HG03159 (cell line): ENCODE results near the gene ACE.

ENCODE experiments used
- ATAC-seq: cut with Tn5 transposase; IDR thresholded peaks from one replicate; pipeline ENCODE4 v1.9.1; 2021; ENCODE audit warnings: mild to moderate bottlenecking, moderate library complexity; ENCODE audit not compliant: unreplicated experiment

The ACE gene

GRCh38 chr17:63476854-63477479 is at the start of gene ACE:
Gene ACE, plus strand, starts transcription at chr17:63477061. Its CDS starts 34 bp downstream, at chr17:63477095.
- ATAC-seq: no peak

- ATAC-seq: no peak
These were observed 47.1 kb upstream of the ACE start for GRCh38 chr17:63429766-63430165.

DNA sequence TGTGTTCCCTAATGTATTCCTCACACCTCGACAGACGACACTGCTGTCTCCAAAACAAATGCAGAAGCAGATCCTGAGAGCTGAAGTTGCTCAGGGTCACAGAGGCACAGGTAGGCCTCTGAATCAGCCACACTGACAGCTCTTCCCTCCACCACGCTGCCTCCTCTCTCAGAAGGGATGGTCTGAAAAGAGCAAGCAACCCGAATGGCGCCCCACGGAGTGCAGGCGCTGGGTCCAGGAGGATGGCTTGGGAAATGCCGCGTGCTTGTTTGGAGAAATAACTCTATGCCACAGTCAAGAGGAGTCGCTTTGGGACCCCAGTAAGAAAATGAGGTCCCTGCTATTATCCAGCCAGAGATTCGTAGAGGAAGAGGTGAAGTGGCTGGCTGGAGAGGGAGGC is 46.6 kb upstream of the ACE start:
- no peak for ATAC-seq

- ATAC-seq: no peak
These were observed 45.3 kb upstream of the ACE start for GRCh38 chr17:63431618-63431938.

DNA sequence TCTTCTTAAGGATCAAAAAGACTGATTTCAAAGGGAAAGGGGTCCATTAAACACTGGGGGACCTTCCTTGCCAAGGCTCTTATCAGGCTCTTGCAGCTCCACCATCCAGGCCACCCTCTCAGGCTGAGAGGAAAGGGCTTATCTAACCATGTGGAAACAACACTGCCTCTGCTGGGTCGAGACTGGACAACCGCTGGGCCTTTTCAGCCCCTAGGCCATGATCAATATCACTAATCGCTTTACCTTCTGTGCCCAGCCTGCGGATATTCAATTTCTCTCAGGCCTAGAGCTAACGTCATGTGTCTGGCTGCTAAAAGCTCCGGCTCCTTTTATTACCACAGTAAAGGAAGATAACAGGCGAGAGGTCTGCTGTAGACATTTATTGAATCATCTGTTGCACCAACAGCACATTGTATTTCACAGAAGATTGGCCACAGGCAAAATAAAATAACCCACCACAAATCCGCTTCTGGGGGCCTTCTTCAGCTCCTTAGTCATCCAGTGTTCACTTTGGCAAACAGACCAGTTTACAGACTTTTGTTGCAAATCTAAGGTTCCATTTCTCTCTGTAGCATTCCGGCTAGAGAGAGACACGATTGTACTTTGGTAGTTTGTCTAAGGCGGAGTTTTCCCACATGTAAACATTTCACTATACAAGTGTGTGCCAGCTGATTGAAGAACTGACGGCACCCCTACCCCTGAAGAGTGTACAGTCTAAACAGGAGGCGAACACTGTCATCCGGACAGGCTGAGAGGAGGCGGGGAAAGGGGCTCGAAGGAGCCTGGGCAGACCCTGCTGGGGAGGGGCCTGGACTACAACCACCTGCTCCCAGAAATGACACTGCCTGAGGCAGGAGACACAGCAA is 44.7 kb upstream of the ACE start:
- no peak for ATAC-seq

GRCh38 chr17:63433746-63434591 is 42.9 kb upstream of the ACE start:
- no peak for ATAC-seq

- ATAC-seq: no peak
These were observed 41.8 kb upstream of the ACE start for GRCh38 chr17:63434951-63435571.

DNA sequence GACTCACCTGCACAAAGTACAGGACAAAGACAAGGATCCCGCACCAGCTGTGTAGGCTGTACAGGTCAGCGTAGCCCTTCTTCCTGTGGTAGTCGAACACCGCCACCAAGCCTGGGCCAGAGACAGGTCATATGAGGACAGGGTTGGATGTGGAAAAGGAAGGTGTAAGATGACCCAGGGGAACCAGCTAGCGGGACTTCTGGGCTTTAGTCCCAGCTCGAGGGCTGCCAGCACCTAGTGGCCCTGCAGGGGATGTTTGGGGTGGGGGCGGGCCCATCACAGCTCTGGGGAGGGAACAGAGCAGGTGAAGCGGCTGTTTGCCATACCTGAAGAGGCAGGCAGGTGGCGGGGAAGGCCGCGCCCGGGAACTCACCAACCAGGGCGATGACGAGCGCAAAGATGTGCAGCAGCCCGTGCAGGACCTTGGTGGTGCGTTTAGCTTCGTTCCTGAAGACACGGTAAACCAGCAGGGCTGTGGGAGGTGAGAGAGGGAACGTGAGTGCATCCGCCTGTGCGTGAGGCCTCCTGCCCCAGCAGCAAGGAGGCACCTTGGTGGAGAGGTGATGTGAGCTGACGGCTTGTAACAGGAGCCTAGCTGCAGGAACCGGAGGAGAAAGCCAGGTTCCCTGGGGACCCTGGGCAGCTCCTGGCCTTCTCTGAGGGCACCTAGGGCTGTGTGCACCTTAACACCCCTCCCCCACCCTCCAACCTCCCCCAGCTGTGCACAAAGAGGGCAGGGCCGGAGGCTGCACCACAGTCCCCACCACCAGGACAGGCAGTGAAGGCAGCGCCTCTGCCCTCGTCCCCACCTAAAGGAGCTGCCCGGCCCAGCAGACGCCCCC is 41.0 kb upstream of the ACE start:
- ATAC-seq: no peak

GRCh38 chr17:63436523-63437110 is 40.2 kb upstream of the ACE start:
- no peak for ATAC-seq

DNA sequence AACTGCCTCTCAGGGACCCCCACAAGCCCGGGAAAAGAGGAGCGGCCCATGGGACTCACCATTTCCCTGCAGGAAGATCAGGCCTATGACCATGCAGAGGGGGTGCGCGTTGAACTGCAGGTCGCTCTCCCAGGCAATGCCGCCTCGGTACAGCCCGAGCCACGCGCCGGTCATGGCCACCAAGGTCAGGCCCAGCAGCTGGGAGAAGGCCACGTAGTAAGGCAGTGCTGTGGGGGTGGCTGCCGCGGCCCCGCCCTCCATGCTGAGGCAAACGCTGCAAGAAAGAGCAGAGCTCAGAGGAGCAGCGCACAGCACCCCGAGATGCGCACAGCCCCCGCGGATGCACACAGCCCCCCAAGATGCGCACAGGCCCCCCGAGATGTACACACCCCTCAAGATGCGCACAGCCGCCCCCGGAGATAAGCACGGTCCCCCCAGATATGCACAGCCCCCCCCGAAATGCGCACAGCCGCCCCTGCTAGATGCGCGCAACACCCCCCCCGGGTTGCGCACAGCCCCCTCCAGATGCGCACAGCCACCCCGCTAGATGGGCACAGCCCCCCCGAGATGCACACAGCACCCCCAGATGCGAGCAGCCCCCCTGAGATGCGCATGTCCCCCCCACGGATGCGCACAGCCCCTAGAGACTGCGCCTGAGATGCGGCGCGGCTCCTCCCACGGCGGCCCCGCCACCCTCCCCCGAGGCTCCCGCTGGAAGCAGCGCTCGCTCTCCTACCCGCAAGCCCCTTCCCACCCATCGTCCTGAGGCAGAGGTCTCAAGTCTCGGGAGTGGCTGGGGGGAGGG is 39.4 kb upstream of the ACE start:
- no peak for ATAC-seq

GRCh38 chr17:63438092-63439051 is 38.5 kb upstream of the ACE start:
- no peak for ATAC-seq

- ATAC-seq: no peak
These were observed 37.2 kb upstream of the ACE start for GRCh38 chr17:63439687-63440086.

DNA sequence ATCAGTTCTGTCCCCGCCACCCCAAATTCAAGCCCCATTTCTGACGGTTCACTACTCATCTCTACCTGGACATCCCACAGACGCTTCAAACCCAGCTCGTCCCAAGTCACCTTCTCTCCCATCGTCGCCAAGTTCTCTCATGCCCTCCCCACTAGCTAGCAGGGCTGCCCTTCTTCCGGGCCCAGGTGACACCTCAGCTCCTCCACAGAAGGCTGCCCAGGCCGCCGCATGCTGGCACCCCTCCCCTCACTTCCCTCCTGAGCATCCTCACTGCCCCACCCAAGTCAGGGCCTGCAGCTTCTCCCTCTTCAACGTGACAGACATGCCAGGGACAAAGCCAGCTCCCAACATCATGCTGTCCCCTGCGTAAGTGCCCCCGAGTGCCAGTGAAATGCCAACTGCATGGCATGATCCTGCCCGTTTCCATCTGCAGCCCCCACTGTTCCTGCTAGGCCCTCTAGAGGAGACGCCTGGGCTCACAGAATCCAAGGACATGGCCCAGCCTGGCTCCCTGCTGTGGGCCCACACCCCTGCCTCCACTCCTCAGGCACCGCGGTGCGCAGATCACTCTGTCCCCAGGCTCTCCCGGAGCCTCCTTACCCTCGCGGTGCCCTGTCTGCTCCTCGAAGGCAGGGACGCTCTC is 36.6 kb upstream of the ACE start:
- no peak for ATAC-seq

GRCh38 chr17:63440770-63441335 is 36.0 kb upstream of the ACE start:
- no peak for ATAC-seq

DNA sequence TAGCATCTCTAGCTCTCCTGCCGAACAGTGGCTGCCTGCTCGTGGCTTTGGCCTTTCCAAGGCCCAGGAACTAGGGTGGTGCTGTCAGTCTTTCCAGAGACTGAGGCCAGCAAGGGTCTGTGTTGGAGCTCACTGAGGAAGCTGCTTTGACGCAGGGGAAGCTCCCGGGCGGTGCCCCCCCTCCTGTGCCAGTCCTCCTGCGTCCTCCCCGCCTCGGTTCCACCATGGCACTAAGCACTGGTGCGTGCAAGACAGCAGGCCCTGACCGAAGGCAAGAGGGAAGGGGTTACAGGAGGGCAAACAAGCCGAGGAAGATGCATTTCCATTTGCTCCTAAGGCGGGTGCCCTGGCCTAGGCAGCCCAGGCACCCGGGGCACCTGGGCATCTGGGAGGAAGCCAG is 35.2 kb upstream of the ACE start:
- no peak for ATAC-seq

DNA sequence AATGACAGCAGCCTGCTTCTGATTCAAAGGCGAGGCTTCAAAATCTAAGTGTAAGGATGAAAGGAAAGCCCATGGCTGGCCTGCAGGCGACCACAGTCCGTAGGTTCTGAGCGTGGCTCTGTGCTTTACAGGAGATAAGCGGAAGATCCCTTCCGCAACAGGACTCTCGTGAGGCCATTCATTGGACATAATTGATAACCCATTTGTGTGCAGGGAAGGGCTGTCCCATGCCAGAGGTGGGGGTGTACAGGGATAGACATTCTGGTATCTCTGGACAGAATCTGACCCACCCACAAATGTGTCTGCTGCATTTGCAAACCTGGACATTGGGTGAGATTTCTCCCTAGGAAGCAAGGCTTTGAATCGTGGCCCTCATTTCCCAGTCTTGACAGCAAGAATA is 34.8 kb upstream of the ACE start:
- ATAC-seq: no peak

GRCh38 chr17:63442549-63443035 is 34.3 kb upstream of the ACE start:
- ATAC-seq: no peak
